ENCODE measurements around the gene KRTAP5-3. TPM values are rescaled to one million over a fixed set of nuclear protein-coding genes. Genes with fewer than 3 reads are reported as not detected.

KRTAP5-3 gene
- total and polyA plus RNA-seq, 2 donors (not counting 3 experiments of a cell fraction or from before 2014, with no cell fraction given): not detected

DNA sequence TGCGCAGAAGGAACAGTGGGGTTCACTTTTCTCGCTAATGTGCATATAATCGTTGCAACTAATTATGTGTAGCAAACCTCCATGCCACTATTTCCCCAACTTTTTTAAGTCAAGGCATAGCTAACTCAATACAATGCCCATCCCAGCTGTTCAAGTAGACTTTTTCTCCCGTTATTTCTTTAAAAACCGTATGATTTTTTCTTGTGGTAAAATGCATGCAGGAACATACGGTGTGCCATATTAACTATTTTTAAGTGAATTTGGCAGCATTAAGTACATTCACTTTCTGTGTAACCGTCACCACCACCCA is 33.4 kb downstream of the KRTAP5-3 start:
- H3K4me3 ChIP-seq (replicated peaks in 1 of 3; ENCODE audit: insufficient read depth in 1 of 3, low read depth in 1 of 3, low read length in 3 of 3): no peak overlapping the region
- no peak overlapping the region for H2AFZ ChIP-seq (ENCODE audit: low read depth, low read length)
- no peaks in the 10 kb centered on the region for H3K9me3 ChIP-seq (replicated peaks; ENCODE audit: control insufficient read depth, insufficient read depth, low read length)
- BruUV-seq (replicated peaks): no TSS peak
- DNase-seq (ENCODE audit: low read depth, low spot score) (no peak), FAIRE-seq (no peak)
- intact Hi-C loops (cut with micrococcal nuclease): loop anchor here (1.0 to 10.0 kb wide), 6 partner anchors 29 to 372 kb away; partner anchors contain the start of gene TOLLIP
- H3K9me1 ChIP-seq (replicated peaks; ENCODE audit: control insufficient read depth, extremely low read depth, insufficient read depth, low read length): no peaks in the 10 kb centered on the region
- TF ChIP-seq POLR2A (IDR thresholded peaks at IDR 0.05; ENCODE audit: low read depth, low read length) (no peak), GATA2 (IDR thresholded peaks at IDR 0.05; ENCODE audit: insufficient read depth, insufficient read length, low read depth, low read length) (no peak), JUN (IDR thresholded peaks at IDR 0.05; ENCODE audit: borderline replicate concordance, insufficient read depth, insufficient read length, low read depth) (no peak), POLR2AphosphoS5 (IDR thresholded peaks at IDR 0.05; ENCODE audit: insufficient read depth, low read depth, low read length) (no peak), FOS (IDR thresholded peaks at IDR 0.05; ENCODE audit: borderline replicate concordance, insufficient read depth, low read length) (no peak), MAX (IDR thresholded peaks at IDR 0.05; ENCODE audit: insufficient read depth, insufficient read length) (no peak), MYC (IDR thresholded peaks at IDR 0.05; ENCODE audit: low read depth, low read length) (no peak), EZH2 (IDR thresholded peaks at IDR 0.05; ENCODE audit: borderline replicate concordance, low read depth, low read length, severe bottlenecking) (no peak)
- TF ChIP-seq, protein P1, sequence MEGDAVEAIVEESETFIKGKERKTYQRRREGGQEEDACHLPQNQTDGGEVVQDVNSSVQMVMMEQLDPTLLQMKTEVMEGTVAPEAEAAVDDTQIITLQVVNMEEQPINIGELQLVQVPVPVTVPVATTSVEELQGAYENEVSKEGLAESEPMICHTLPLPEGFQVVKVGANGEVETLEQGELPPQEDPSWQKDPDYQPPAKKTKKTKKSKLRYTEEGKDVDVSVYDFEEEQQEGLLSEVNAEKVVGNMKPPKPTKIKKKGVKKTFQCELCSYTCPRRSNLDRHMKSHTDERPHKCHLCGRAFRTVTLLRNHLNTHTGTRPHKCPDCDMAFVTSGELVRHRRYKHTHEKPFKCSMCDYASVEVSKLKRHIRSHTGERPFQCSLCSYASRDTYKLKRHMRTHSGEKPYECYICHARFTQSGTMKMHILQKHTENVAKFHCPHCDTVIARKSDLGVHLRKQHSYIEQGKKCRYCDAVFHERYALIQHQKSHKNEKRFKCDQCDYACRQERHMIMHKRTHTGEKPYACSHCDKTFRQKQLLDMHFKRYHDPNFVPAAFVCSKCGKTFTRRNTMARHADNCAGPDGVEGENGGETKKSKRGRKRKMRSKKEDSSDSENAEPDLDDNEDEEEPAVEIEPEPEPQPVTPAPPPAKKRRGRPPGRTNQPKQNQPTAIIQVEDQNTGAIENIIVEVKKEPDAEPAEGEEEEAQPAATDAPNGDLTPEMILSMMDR (IDR thresholded peaks at IDR 0.05; ENCODE audit: extremely low read depth in 1 of 2, insufficient read depth in 1 of 2, low read depth in 1 of 2, low read length in 2 of 2): no peak
- H3K4me2 ChIP-seq (ENCODE audit: insufficient read depth, low read length): no peak overlapping the region
- no peak overlapping the region for H3K9ac ChIP-seq (replicated peaks; ENCODE audit: extremely low read depth, insufficient read depth, low read length)
- ChIA-PET CTCF (interaction anchor here (0.5 to 7.6 kb wide), 55 partner anchors 10 to 520 kb away, joined by 3 to 313 read pairs (median 4); partner anchors contain the start of genes KRTAP5-1, KRTAP5-2 and KRTAP5-4), POLR2A (interaction anchor here (0.6 kb wide), 1 partner anchor 10 kb away, joined by 13 read pairs; the partner anchor contains the start of gene KRTAP5-1)
- H4K20me1 ChIP-seq (replicated peaks; ENCODE audit: control insufficient read depth, extremely low read depth, insufficient read depth, low read length): no peaks in the 10 kb centered on the region
- H3K27me3 ChIP-seq (ENCODE audit: control insufficient read depth in 2 of 2, insufficient read depth in 2 of 2, low read length in 2 of 2): peaks cover 10 to 16% of the 10 kb centered on the region in 2 experiments
- H3K27ac ChIP-seq (ENCODE audit: insufficient read depth, low read depth, low read length): no peak overlapping the region
- H3K79me2 ChIP-seq (ENCODE audit: control insufficient read depth, insufficient read depth, low read length): no peaks in the 10 kb centered on the region
- peaks cover 5% of the 10 kb centered on the region for H3K4me1 ChIP-seq (ENCODE audit: control insufficient read depth, extremely low read depth, insufficient read depth, low read length)
- dilution Hi-C loops (cut with MboI; ENCODE audit: extremely low pct_ligation_motif_present, low sequenced_read_pairs): no loop called here
- no peaks in the 10 kb centered on the region for H3K36me3 ChIP-seq (ENCODE audit: control insufficient read depth in 2 of 2, extremely low read depth in 1 of 2, insufficient read depth in 2 of 2, low read length in 2 of 2)
